HG02870 (cell line): ENCODE data around the gene FMN2.
A peak's percentile ranks its signal among the peaks of the same experiment; 100 is the strongest.
"Not testable (repeated sequence)": the region's sequence is repeated elsewhere in the genome, so short reads cannot be mapped to it uniquely, and the experiment has no call there.

Experiments used
- ATAC-seq: cut with Tn5 transposase; IDR thresholded peaks from one replicate; pipeline ENCODE4 v1.9.1; 2021; ENCODE audit warnings: mild to moderate bottlenecking, moderate library complexity; ENCODE audit not compliant: unreplicated experiment

The FMN2 gene

DNA sequence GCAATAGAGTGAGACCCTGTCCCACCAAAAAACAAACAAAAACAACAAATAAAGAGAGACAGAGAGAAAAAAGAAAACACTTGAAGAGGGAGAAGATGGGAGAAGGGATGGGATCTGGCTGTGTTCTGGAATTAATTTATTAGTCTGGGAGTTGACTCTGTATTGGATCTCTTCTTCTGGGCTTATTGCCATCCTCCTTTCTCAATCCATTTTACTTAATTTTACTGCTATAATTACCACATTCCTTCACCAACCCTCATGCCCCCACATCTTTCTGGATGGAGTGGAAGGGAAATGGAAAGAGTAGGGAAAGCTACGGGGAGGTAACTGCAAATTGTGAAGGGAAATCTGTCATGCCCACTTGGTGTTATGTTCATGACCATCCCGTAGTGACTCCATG lies 42.9 kb downstream of the FMN2 start:
- no peak for ATAC-seq

DNA sequence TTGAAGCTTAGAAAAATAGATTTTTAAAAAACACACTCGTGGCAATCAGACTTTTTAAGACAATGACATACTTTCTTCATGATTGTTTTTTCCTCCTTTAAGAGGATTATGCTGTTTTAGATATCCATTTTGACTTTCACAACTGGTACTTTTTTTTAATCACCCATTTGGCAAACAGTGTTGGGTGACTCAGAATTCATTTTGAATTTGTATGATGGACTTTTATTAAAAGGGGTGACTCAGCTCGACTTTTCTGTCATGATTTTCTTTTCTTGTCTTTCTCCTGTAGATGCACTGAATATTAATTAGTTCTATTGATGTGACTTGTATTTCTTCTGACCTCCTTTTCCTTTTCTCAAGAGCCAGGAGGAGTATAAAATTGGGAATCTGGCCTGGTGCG lies 44.7 kb downstream of the FMN2 start:
- no peak for ATAC-seq

DNA sequence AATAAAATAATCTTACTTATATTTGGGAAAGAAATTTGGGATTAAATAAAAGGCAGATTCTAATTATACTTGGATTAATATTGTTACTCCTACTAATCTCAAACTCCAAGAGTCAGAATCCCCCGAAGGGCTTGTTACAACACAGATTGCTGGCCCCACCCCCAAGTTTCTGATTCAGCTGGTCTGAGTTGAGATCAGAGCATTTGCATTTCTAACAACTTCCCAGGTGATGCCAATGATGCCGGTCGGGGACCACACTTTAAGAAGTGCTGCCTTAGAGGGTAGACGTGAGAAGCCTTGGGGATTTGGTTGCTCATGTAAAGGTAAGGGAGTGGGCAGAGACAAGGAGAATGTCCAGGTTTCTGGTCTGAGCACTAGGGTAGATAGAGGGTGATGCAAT lies 47.2 kb downstream of the FMN2 start:
- ATAC-seq = no peak

DNA sequence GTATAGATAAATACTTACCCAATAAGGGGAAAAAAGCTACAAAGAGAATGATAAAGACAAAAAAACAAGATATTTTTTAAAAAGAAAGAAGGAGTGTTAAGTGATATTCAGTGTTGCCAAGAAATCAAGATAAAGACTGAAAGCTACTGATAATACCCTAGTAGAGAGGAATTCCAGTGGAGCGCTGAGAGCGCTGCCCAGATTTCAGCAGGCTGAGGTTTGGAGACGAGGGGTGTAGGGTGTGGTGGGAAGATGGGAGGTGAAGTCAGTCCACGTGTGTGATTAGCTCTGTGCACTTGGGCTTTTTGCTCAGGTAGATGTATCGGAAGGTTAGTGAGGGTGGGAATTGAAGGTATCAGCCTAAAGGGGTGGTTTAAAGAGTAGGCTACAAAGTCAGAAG lies 47.8 kb downstream of the FMN2 start:
- ATAC-seq = no peak

DNA sequence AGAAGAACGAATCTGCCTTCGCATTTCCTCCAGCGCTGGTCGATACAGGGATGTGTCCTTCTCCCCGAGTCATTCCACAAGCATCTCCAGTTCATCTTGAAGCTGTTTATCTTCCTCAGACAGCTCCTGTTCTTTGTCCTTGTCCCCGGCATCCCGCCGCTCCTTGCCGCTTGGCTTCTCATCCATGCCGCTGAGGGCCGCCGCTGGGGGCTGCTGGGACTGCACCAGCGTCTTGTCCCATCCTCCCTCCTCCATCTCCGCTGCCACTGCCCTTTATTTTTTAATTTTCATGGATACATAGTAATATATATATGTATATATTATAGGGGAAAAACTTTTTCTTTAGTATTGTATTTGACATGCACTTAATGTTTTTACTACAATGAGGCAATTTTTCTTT lies 53.4 kb downstream of the FMN2 start:
- no peak for ATAC-seq

DNA sequence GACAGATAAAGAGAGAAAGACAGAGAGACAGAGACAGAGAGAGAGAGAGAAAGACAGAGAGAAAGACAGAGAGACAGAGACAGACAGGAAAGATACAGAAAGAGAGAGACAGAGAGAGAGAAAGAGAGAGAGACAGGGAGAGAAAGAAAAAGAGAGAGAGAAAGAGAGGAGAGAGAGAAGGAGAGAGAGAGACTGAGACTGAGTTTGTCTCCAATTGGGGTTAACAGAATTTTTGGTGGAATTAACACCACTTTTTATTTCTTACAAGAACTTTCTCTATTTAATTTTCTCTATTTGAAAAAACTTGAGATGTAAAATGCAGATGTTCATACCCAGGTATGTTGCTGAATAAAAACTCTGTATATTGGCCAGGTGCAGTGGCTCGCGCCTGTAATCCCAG lies 56.6 kb downstream of the FMN2 start:
- ATAC-seq = no peak

DNA sequence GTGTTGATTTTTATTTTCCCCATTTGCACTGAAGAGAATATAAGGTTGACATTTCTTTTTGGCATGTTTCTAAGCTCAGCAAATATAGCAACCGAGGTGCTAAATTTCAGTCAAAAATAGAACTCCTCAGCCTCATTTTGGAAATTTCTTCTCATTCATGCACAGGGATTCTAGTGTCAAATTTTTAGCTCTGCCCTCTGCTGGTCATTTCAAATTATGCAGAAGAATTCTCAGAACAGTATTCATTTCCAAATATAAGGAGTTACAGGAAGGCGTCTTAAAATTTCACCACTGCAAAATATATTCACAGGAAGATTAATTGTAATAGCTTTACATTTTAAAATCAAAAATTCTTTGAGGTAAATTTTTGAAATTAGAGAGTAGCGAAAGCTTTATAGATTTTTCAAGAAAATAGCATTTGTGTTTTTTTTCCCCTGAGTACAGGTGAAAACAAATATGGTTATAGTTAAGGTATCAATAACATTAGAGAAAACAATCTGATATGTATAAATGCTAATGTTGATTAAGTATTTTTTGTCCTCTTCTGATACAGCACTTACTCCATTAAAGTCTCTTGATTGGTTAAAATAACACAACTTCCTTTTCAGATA lies 57.9 kb downstream of the FMN2 start:
- ATAC-seq = peak; percentile 65

DNA sequence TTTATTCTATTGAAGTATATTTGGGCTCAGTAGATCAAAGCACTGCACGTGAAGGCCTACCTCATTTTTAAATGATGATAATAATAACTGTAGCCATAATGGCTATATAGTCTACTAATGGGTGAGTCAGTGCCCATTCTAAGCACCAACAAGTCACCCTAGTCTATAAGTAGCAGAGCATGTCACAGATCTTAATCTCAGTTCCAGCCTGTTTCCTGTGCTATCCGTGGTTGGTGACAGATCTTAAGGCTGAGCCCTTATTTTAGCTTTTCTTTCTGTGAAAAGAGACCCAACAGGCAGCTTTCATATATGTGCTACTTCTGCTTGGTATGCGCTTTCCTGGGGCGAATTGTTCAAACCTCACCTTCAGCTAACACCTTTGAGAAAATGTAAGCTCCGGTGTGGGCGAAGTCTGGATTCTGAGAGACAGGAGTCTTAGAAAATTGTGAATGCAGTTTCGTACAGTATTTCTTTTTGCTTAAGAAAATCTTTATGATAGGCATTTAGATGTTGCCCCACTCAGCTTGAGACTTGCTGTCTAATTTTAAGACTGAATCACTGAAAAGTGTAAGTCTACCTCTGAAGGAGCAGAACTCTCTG lies 59.6 kb downstream of the FMN2 start:
- ATAC-seq = no peak

DNA sequence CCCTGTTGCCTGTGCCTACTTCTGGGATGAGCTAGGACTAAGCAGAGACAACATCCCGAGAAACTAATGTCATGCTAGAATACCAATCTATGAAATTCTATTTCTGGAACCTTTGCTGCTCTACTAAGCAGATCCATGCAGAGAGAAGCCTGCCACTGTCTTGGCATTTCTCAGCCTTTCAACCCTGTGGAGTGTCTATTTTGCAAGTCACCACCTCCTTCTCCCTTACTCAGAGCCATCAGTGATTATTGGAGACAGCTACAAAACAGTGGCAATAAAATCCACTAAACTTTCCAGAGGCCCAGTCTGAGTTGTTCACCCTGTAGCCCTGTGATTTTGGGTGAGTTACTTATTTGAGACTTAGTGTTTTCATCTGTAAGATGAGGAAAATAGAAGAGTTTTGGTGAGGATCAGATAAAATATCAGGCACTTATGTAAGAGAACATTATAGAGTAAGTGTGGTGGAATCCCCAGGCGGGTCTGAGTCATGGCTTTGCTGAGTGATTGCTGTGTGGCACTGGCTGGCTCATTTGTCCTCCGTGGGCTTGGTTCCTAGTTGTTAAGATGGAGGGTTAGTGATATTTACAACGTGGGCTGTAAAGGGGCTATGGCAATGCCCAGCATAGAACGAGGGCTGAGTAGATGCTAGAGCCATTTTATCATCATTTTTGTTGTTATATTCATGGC lies 61.1 kb downstream of the FMN2 start:
- ATAC-seq = no peak

DNA sequence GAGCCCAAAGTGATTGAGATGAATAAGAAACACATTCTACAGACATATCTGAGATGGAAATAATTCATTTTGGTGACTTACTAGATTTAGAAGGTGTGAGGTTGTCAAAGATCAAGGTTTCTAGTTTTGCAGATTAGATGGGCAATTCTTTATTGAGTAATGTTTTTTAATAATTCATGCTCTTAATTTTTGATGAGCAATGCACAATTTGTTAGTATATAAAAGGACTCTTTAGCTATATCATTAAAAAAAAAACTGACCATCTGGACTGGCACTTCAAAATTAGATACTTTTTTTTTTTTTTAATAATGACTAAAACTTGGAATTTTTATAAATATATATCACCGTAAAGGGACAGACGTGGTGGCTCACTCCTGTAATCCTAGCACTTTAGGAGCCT lies 63.9 kb downstream of the FMN2 start:
- ATAC-seq = no peak

DNA sequence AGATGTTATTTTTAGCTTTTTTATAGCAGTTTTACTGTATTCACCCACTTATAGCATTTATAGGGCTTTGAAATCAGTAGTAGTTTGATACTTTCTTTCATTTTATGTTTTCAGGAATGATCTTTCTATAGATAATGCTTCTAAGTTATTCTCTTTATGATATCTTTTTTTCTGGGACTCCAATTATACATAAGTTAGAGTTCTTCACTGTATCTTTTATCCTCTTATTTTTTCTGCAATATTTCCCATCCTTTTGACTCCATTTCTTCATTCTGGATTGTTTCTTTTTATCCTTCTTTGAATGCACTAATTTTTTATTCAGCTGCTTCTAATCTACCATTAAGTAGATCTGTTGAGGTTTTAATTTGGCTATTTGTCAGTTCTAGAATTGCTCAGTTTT lies 73.1 kb downstream of the FMN2 start:
- ATAC-seq = no peak

DNA sequence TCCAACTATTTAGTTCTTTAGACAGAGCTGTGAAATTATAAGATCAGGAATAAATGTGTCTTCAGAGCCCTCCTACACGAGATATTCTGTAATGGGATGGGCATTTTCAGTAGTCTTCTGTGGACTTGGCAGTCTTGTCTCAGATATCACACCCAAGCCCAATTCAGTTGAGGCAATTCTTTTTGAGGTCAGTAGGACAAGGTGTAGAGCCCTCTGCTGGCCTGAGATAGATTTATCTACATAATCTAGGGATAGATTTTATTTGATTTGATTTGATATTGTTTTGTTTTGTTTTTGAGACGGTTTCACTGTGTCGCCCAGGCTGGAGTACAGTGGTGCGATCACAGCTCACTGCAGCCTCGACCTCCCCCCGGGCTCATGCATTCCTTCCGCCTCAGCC lies 77.5 kb downstream of the FMN2 start:
- ATAC-seq = no peak

DNA sequence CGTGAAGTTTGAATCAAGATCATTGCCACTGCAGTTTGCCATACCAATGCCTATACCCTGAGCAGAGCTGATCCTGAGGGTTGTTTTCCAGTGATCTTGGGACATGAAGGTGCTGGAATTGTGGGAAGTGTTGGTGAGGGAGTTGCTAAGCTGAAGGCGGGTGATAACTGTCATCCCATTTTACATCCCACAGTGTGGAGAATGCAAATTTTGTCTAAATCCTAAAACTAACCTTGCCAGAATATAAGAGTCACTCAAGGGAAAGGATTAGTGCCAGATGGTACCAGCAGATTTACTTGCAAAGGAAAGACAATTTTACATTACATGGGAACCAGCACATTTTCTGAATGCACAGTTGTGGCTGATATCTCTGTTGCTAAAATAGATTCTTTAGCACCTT lies 78.6 kb downstream of the FMN2 start:
- no peak for ATAC-seq

DNA sequence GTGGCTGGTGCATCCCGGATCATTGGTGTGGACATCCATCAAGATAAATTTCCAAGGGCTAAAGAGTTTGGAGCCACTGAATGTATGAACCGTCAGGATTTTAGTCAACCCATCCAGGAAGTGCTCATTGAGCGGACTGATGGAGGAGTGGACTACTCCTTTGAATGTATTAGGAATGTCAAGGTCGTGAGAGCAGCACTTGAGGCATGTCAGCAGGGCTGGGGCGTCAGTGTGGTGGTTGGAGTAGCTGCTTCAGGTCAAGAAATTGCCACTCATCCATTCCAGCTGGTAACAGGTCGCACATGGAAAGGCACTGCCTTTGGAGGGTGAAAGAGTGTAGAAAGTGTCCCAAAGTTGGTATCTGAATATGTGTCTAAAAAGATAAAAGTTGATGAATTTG lies 79.1 kb downstream of the FMN2 start:
- ATAC-seq = no peak

DNA sequence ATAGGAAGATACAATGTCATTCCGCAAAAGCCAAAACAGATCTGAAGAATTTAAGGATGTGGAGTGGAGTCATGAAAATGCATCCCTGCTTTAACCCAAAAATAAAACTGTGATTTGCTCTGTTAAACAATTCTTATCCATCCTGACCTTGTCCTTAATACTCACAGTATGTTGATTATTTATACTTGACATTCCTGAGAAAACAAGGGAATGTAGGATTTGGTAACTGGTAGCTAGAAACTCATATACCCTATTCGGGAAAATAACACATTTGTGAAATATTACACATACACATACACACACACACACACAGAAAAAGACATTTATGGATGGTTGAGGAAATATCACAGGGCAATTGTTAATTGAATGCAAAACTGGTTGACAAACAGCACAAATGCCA lies 80.2 kb downstream of the FMN2 start:
- no peak for ATAC-seq

DNA sequence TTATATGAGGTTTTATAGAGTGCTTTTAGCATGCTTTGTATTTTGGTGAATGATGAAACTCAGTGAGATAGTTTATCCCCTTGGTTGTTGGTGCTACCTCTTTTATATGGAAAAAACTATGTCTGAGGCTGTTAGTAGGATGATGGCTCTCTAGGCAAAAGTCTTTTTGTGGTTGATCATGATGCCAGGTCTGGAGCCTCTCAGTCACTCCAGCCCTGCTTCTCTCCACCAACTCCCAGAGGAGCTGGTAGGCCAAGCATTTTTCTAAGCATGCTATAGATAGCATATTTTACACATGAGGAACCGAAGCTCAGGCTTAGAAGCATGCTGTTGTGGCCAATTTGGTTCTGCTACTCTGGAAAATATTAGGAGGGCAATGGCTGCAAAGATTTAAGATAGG lies 82.2 kb downstream of the FMN2 start:
- ATAC-seq = no peak

DNA sequence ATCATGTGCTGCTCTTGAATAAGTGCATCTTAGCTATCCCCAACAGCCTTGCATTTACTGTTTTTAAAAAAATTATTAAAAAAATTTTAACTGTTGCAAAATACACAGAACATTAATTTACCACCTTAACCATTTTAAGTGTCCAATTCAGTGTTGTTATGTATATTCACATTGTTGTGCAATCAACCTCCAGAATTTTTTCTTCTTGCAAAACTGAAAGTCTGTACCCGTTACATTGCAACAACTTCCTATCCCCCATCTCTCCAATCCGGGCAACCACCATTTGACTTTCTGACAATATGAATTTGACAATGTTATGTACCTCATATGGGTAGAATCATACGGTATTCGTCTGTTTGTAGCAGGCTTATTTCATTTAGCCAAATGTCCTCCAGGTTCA lies 83.1 kb downstream of the FMN2 start:
- no peak for ATAC-seq

DNA sequence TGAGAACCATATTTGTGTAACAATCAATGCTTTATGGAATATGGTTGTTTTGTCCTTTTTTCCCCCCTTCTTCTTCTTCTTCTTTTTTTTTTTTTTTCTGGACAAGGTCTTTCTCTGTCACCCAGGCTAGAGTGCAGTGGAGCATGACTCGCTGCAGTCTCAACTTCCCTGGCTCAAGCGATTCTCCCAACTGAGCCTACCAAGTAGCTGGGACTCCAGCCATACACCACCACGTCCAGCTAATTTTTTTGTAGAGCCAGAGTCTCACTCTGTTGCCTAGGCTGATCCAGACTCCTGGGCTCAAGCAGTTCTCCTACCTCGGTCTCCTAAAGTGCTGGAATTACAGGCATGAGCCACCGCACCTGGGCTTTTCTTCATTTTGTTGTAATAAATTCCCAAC lies 86.7 kb downstream of the FMN2 start:
- no peak for ATAC-seq

DNA sequence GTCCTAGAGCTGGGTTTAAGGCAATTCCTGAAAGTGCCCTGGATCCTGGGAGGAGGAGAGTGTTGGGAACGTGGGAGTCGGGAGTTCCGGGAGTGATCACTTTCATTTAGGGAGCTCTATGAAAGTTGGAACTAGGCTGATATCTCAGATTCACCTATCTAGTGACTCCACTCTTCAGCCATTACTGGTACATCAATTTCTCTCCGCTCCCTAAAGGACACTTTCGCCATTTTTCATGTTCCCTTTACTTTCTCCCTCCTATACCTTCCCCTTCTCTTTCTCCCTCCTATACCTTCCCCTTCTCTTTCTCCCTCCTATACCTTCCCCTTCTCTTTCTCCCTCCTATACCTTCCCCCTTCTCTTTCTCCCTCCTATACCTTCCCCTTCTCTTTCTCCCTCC lies 93.0 kb downstream of the FMN2 start:
- ATAC-seq = not testable (repeated sequence)

DNA sequence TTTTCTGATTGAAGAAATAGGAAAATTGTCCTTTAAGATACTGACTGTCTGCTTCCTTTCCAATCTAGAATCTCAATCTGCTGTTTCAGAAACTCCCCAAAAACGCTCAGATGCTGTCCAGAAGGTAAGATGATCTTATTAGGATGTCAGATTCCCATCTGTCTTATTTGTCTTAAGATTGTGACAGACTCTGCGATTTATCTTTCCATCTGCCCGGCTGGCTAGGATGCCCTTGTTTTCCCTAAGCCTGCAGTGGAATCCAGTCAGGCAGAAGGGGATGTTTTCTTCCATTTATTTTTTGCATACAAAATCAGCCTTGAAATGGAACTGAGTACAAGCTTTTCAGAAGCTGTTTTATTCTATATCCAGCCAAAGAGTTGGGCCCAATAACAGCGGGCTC lies 96.5 kb downstream of the FMN2 start:
- no peak for ATAC-seq

DNA sequence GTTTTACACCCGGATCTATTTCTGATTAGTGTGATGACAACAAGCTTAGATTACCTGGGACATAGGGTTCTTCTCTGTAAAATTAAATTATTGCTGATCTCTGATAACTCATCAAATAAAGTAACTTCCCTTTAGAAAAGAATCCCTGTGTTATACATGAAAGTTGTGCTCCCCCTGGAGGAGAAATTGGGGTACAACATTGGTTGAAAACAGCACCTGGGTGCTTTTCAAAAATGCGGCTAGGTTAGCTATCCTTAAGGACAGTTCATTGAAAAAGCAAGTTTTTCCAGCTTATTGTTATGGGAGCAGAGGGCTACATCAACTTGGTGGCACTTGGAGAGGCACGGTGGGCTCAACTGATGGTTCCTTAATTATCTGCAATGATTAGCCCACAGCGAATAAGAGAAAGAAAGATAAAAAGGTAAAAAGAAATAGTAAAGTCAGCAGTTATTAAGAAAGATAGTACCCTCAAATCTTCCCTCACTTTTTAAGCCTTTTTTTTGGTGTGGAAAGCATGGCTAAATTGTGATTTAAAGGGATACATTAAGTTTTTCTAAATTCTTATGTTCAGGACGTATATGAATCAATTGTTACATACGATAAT lies 97.8 kb downstream of the FMN2 start:
- ATAC-seq = no peak

DNA sequence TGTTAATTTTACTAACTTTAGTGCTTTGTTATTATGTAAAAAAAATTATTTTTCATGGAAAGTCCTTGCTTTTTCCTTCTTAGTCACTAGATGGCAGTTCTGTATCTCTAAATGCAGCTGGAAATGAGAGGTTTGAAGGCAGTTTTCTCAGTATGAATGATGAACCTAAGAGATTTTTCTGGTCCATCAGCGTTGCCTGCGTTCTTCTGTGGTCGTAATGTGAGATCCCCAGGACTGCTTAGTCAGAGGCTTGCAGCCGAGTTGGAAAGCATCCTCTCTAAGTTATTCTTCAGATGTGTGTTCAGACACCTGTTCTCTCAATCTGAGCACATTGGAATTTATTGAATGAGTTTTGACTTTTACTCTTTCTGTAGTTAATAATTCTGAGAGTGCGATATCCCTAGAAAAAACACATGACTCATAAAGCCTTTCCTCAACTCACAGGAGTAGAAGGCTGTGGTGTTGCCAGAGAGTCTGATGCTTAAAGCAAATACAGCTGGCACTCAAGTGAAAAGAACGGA lies 99.3 kb downstream of the FMN2 start:
- peak; percentile 47 for ATAC-seq
